Left ventricle myocardium inferior (tissue), 1 donor: ENCODE data around the gene MAPKBP1. TPM values are rescaled to one million over a fixed set of nuclear protein-coding genes. Genes with fewer than 3 reads are reported as not detected.
"Not testable (repeated sequence)": the region's sequence is repeated elsewhere in the genome, so short reads cannot be mapped to it uniquely, and the experiment has no call there.

ENCODE experiments used
- DNase-seq: peaks from one replicate; pipeline ENCODE4 v3.0.0-alpha.2; 2020
- H3K27ac ChIP-seq: fragments of 200-600 bp; replicated peaks from 2 replicates; pipeline ENCODE4 v1.8.0; 2021
- H3K27me3 ChIP-seq: fragments of 200-600 bp; 2 replicates; pipeline ENCODE4 v1.8.0; 2021; ENCODE audit warnings: low read depth
- H3K36me3 ChIP-seq: fragments of 200-600 bp; 2 replicates; pipeline ENCODE4 v1.8.0; 2021
- H3K4me1 ChIP-seq: fragments of 200-600 bp; 2 replicates; pipeline ENCODE4 v1.8.0; 2021
- H3K4me3 ChIP-seq: fragments of 200-600 bp; 2 replicates; pipeline ENCODE4 v1.8.0; 2021; ENCODE audit warnings: mild to moderate bottlenecking, moderate library complexity
- H3K9me3 ChIP-seq: fragments of 200-600 bp; replicated peaks from 2 replicates; pipeline ENCODE4 v1.8.0; 2021
- intact Hi-C: fragments of 100-400 bp; cut with micrococcal nuclease; formaldehyde crosslinking; loops from one replicate; pipeline ENCODE4 v1.11.0; 2022
- total RNA-seq: library from RNA; stranded (reverse); fragmentation: NEBNext Ultra II Directional; extraction: Animal tissue kit (Norgen Biotek cat#: 25700); gene quantifications from one replicate; pipeline ENCODE4 v1.2.1, GENCODE V29; 2021
- TF ChIP-seq, protein P1 (sequence below): fragments of 200-600 bp; IDR thresholded peaks from 2 replicates; pipeline ENCODE4 v1.8.0; 2021; ENCODE audit warnings: antibody characterized with exemption, mild to moderate bottlenecking, borderline replicate concordance
- donor health status: DM: no; HTN: yes; CAD: no; lungs with severe emphysema.

MAPKBP1 gene
- total RNA-seq, 1 donor from 2014 or later, result 13.6 TPM

DNA sequence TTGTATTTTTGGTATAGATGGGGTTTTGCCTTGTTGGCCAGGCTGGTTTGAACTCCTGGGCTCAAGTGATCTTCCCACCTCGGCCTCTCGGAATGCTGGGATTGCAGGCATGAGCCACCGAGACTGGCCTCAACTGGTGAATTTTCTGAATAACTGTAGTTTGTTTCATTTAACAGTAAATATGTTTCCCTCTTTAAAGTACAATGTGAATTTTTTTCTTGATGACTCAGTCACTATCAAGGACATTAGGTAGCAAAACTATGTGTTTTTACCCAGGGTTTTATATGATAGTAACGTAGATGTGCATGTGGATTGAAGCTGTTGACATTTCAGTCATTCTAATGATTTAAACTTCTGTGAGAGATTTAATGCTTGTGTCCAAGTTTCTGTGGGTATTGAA is 40.2 kb upstream of the MAPKBP1 start:
- TF ChIP-seq, protein P1, sequence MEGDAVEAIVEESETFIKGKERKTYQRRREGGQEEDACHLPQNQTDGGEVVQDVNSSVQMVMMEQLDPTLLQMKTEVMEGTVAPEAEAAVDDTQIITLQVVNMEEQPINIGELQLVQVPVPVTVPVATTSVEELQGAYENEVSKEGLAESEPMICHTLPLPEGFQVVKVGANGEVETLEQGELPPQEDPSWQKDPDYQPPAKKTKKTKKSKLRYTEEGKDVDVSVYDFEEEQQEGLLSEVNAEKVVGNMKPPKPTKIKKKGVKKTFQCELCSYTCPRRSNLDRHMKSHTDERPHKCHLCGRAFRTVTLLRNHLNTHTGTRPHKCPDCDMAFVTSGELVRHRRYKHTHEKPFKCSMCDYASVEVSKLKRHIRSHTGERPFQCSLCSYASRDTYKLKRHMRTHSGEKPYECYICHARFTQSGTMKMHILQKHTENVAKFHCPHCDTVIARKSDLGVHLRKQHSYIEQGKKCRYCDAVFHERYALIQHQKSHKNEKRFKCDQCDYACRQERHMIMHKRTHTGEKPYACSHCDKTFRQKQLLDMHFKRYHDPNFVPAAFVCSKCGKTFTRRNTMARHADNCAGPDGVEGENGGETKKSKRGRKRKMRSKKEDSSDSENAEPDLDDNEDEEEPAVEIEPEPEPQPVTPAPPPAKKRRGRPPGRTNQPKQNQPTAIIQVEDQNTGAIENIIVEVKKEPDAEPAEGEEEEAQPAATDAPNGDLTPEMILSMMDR, result no peak

GRCh38 chr15:41735046-41735445 is 39.2 kb upstream of the MAPKBP1 start:
- no peak for DNase-seq
- H3K27ac ChIP-seq, result no peak overlapping the region
- intact Hi-C loops, result no loop called here
- no peak overlapping the region for H3K4me3 ChIP-seq
- no peaks in the 10 kb centered on the region for H3K4me1 ChIP-seq
- no peaks in the 10 kb centered on the region for H3K27me3 ChIP-seq
- TF ChIP-seq, protein P1, result no peak
- no peaks in the 10 kb centered on the region for H3K9me3 ChIP-seq
- H3K36me3 ChIP-seq, result peaks cover 76% of the 10 kb centered on the region

More for the DNA sequence above, 40.2 kb upstream of the MAPKBP1 start:
- Histone ChIP-seq H3K27me3 (no peaks in the 10 kb centered on the region), H3K4me3 (no peak overlapping the region), H3K9me3 (no peaks in the 10 kb centered on the region), H3K4me1 (no peaks in the 10 kb centered on the region), H3K36me3 (peaks cover 79% of the 10 kb centered on the region), H3K27ac (no peak overlapping the region)
- no peak for DNase-seq
- intact Hi-C loops, result no loop called here

DNA sequence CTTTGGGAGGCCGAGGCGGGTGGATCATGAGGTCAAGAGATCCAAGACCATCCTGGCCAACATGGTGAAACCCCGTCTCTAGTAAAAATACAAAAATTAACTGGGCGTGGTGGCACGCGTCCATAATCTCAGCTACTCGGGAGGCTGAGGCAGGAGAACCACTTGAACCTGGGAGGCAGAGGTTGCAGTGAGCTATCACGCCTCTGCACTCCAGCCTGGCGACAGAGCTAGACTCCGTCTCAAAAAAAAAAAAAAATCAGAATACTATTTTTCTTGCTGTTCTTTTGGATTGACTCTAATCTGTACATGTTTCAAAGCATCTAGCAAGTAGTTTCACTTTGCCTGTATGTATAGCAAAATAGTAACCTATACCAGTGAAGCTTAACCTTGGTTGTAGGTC is 38.8 kb upstream of the MAPKBP1 start:
- H3K4me3 ChIP-seq, H3K27me3 ChIP-seq, intact Hi-C loops, H3K27ac ChIP-seq, H3K9me3 ChIP-seq, H3K4me1 ChIP-seq, DNase-seq: not testable (repeated sequence)
- peaks cover 78% of the 10 kb centered on the region for H3K36me3 ChIP-seq

- Histone ChIP-seq H3K27ac (no peak overlapping the region), H3K27me3 (no peaks in the 10 kb centered on the region), H3K4me3 (no peak overlapping the region), H3K9me3 (no peaks in the 10 kb centered on the region), H3K36me3 (peaks cover 63% of the 10 kb centered on the region), H3K4me1 (no peaks in the 10 kb centered on the region)
- TF ChIP-seq, protein P1, result no peak
- DNase-seq, result no peak
- intact Hi-C loops, result no loop called here
Observed at GRCh38 chr15:41746802-41747201, 27.5 kb upstream of the MAPKBP1 start.

DNA sequence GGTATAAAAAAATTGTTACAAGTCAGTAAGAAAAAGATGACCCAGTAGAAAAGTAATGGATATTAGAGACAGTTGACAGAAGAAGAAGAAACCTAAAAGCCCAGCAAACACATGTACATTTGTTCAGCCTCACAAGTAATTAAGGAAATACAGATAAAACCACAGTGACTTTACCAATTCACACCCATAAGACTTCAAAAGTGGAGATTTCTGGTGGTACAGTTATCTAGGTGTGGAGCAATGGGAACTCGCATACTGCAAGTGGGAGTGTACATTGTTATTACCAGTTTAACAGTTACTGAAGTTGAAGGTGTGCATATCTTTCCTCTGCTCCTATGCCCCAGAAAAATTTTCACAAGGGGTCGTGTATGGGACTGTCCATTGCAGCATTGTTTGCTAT is 18.1 kb upstream of the MAPKBP1 start:
- H3K27ac ChIP-seq, result no peak overlapping the region
- intact Hi-C loops, result no loop called here
- H3K9me3 ChIP-seq, result no peaks in the 10 kb centered on the region
- TF ChIP-seq, protein P1, result no peak
- no peaks in the 10 kb centered on the region for H3K27me3 ChIP-seq
- no peaks in the 10 kb centered on the region for H3K4me1 ChIP-seq
- no peak for DNase-seq
- peaks cover 57% of the 10 kb centered on the region for H3K36me3 ChIP-seq
- no peak overlapping the region for H3K4me3 ChIP-seq

DNA sequence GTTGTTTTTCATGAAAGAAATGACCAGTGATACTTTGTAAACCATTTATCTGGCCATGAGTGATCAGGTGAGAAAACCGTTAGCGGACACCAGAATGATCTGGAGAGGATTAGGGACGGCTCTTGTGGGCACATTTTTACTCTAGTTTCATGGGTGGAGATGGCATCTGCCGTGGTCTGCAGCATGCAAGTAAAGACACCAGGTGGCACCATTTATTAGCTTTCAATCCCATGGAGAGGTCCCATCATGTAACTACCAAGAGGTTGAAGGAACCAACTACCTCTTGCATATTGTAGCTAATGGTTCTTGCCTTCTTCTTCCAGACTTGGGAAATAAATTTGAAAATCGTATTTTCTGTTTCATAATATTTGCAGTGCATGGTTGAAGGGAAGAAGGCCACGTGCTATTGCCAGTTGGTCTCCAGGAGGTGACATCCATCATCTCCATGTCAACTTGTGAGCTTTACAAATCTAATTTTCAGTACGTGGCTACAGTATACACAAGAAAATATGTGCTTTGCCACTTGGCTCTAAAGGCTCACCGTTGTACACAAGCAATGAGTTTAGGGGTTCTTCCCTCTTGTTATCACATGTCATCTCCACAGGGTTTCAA is 1.5 kb upstream of the MAPKBP1 start:
- TF ChIP-seq, protein P1, result peak; percentile 81
- no peaks in the 10 kb centered on the region for H3K27me3 ChIP-seq
- no peak for DNase-seq
- H3K27ac ChIP-seq, result no peak overlapping the region
- no peak overlapping the region for H3K4me3 ChIP-seq
- intact Hi-C loops, result loop anchor here (2.0 to 10.0 kb wide), 2 partner anchors 38 to 132 kb away; no protein-coding TSS in a partner anchor
- peaks cover 47% of the 10 kb centered on the region for H3K4me1 ChIP-seq
- no peaks in the 10 kb centered on the region for H3K9me3 ChIP-seq
- H3K36me3 ChIP-seq, result no peaks in the 10 kb centered on the region
